ENCODE results near the gene RFX2. TPM values are rescaled to one million over a fixed set of nuclear protein-coding genes. Genes with fewer than 3 reads are reported as not detected.

Gene RFX2
- total and polyA plus RNA-seq, 9 of the 15 experiments (the other 6 are each of a cell fraction or from before 2014, with no cell fraction given) = 3.6 to 18.7 (median 8.7) TPM

DNA sequence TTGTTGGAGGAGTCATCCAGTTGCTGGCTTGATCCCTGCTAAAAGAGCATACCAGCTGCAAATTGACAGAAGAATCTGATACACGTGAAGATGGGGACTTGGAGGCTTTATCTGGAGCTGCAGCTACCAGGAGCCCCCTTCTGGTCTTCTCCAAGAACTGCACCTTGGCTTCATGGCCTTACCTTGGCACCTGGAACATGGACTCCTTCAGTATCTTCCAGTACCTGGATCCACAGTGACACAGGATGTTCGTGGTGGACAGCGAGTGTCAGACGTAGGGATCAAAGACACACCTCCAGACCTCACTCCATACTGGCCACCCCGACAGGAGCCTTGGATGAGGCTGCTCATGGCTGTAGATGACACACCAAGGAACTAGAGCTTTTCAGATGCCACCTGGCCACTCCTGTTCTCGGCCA, 15.3 kb upstream of the RFX2 start (continued):
- TF ChIP-seq ZNF197 (CRISPR knock-in tag; IDR thresholded peaks at IDR 0.05; ENCODE audit: low read depth) (no peak), ZKSCAN8 (CRISPR knock-in tag; IDR thresholded peaks at IDR 0.05) (no peak), ZNF398 (CRISPR knock-in tag; IDR thresholded peaks at IDR 0.05) (no peak), ZNF140 (CRISPR knock-in tag; IDR thresholded peaks at IDR 0.05) (no peak), TGIF2 (CRISPR knock-in tag; IDR thresholded peaks at IDR 0.05) (no peak), CC2D1A (IDR thresholded peaks at IDR 0.05) (peak; percentile 86), CHAMP1 (IDR thresholded peaks at IDR 0.05) (no peak), ZC3H4 (CRISPR knock-in tag; IDR thresholded peaks at IDR 0.05; ENCODE audit: borderline replicate concordance) (no peak), MEF2D (tag; conservative IDR thresholded peaks at IDR 0.05; ENCODE audit: low read depth) (no peak), ZNF146 (CRISPR knock-in tag; IDR thresholded peaks at IDR 0.05; ENCODE audit: unreplicated experiment) (no peak), FUS (optimal IDR thresholded peaks at IDR 0.05; ENCODE audit: low read depth, low read length) (no peak), PATZ1 (CRISPR knock-in tag; IDR thresholded peaks at IDR 0.05; ENCODE audit: borderline replicate concordance) (no peak), GATAD2B (IDR thresholded peaks at IDR 0.05; ENCODE audit: borderline replicate concordance) (no peak), ZNF707 (CRISPR knock-in tag; conservative IDR thresholded peaks at IDR 0.05) (no peak), NONO (IDR thresholded peaks at IDR 0.05; ENCODE audit: low read depth in 2 of 2, low read length in 1 of 2) (no peak), HDAC2 (IDR thresholded peaks at IDR 0.05) (no peak), MLLT1 (IDR thresholded peaks at IDR 0.05) (no peak), KDM4B (IDR thresholded peaks at IDR 0.05; ENCODE audit: borderline replicate concordance in 2 of 2, low read depth in 1 of 2) (no peak)
- TF ChIP-seq, protein P1, sequence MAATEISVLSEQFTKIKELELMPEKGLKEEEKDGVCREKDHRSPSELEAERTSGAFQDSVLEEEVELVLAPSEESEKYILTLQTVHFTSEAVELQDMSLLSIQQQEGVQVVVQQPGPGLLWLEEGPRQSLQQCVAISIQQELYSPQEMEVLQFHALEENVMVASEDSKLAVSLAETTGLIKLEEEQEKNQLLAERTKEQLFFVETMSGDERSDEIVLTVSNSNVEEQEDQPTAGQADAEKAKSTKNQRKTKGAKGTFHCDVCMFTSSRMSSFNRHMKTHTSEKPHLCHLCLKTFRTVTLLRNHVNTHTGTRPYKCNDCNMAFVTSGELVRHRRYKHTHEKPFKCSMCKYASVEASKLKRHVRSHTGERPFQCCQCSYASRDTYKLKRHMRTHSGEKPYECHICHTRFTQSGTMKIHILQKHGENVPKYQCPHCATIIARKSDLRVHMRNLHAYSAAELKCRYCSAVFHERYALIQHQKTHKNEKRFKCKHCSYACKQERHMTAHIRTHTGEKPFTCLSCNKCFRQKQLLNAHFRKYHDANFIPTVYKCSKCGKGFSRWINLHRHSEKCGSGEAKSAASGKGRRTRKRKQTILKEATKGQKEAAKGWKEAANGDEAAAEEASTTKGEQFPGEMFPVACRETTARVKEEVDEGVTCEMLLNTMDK (IDR thresholded peaks at IDR 0.05; ENCODE audit: borderline replicate concordance, insufficient read depth, low read depth, low read length, poor library complexity, severe bottlenecking) = no peak
